Limb (tissue), 2 donors: ENCODE measurements around the gene KCNH2.
"Not testable (repeated sequence)": the region's sequence is repeated elsewhere in the genome, so short reads cannot be mapped to it uniquely, and the experiment has no call there.

ENCODE experiments used
- DNase-seq, 2 donors: peaks; one replicate each; pipeline ENCODE4 v3.0.0-alpha.2; 2016; ENCODE audit errors: extremely low spot score in 2 of 2

Gene KCNH2

DNA sequence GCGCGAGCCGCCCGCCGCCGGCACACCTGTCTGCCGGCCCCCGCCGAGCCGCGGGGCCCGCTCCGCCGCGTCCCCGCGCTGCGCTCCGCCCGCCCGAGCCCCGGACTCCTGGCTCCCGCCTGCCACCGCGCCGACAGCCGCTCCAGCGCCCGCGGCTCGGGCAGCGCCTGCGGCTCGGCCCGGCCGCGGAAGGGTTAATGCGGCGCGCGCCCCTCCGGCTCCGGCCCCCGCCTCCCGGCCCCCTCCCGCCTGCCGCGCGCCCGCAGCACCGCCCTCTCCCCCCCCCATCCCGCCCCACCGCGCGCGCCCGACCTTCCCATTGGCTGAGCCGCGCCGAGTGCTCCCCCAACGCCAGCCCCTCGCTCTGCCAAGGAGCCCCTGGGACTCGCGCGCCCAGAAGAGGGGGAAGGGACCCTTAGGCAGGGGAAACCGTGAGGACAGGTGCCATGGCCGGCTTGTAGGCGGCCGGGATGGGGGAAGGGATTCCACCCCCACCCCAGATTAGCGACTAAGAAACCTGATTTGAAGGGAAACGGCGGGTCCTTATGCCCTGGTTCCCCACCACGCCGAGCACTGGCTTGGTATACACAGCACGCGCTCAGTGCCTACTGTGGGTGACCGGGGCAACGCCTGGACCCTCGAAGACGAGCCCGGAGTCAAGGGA lies at the start of gene KCNH2:
Gene KCNH2 (minus strand): TSS at position 196 of the 664 bp plus-strand sequence. CDS start 408 bp downstream, outside the sequence.
- DNase-seq, result peak; percentile 60 to 91

GRCh38 chr7:151027728-151028130 lies 49.6 kb upstream of the KCNH2 start:
- not testable (repeated sequence) for DNase-seq

GRCh38 chr7:151026771-151027727 lies 48.9 kb upstream of the KCNH2 start:
- DNase-seq, result not testable (repeated sequence)

GRCh38 chr7:151025924-151026671 lies 48.0 kb upstream of the KCNH2 start:
- no peak for DNase-seq

DNA sequence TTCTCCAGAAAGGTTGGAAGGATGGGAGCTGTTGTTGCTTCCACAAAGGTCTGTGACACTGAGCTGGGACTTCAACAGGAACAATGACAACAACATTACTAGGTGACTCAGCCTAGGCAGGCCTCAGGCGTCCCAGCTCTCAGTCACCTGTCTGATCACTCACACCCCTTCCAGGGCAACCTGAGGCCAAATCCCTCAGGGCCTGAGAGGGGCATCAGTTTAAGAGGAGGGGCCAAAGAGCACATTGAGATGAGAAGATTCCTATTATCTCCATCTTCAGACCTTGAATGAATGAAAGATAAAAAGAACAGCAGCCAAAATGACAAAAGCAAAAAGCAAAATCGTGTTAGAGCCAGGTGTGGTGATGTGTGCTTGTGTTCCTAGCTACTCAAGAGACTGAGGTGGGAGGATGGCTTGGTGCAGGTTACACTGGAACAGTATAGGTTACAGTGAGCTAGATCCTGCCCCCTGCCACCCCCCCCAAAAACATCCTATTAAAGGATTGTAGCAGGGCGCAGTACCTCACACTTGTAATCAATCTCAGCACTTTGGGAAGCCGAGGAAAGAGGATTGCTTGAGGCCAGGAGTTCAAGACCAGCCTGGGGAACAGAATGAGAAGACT lies 46.4 kb upstream of the KCNH2 start, which contains the start of gene ATG9B:
Gene ATG9B (minus strand): TSS at position 60 of the 622 bp plus-strand sequence. CDS start 71 bp downstream, outside the sequence.
- DNase-seq, result no peak

DNA sequence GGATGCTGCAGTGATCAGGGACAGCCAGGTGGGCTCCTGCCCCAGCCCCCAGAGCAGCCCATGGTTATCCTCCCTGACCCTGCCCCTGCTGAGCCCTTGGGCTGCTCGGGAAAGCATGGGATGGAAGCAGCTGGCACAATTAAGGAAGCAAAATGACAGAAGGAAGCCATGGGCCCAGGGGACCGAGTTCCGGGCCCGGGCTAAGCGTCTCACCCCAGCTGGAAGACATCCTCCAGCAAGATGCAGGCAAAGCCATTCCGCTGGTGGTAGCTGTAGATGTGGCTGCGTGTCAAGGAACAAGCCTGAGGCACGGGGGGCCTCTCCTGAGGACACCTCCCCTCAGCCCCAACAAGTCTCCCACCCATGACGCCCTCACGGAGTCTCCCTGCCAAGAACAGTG lies 45.1 kb upstream of the KCNH2 start:
- DNase-seq, result no peak

GRCh38 chr7:151020231-151020630 lies 42.1 kb upstream of the KCNH2 start:
- no peak for DNase-seq

- DNase-seq, result no peak
Measured at GRCh38 chr7:151019130-151019447, 41.0 kb upstream of the KCNH2 start.

DNA sequence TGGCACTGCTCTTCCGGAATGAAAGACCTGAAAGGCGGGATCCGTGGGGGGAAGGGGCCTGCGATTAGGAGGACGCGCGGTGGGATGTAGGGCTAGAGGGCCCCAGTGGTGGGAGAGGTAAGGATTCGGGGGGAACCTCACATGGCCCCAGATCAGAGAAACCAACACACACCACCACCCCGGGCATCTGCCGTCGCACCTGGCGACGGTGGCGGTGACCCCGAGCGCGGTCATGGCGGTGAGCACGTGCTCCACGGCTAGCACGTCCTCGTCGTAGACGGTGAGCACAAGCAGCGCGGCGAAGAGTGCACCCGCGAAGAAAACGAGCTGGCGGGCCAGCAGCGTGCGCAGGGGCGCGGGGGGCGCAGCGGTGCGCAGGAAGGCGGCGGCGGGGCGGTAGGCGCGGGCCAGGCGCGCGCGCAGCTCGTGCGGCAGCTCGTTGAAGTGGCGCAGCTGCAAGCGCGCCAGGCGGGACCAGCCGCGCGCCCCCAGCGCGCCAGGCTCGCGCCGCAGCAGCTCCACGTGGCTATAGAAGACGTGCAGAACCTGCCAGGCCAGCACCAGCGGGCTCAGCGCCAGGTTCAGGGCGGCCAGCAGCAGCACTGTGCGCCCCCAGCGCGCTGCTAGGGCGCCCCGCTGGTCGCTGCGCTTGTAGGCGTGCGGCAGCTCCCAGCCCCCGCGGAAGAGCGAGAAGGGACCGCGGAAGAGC lies 40.5 kb upstream of the KCNH2 start:
- peak in 1 of 2 donors; percentile 80 for DNase-seq

GRCh38 chr7:151017953-151018420 lies 39.9 kb upstream of the KCNH2 start:
- peak; percentile 56 to 93 for DNase-seq

DNA sequence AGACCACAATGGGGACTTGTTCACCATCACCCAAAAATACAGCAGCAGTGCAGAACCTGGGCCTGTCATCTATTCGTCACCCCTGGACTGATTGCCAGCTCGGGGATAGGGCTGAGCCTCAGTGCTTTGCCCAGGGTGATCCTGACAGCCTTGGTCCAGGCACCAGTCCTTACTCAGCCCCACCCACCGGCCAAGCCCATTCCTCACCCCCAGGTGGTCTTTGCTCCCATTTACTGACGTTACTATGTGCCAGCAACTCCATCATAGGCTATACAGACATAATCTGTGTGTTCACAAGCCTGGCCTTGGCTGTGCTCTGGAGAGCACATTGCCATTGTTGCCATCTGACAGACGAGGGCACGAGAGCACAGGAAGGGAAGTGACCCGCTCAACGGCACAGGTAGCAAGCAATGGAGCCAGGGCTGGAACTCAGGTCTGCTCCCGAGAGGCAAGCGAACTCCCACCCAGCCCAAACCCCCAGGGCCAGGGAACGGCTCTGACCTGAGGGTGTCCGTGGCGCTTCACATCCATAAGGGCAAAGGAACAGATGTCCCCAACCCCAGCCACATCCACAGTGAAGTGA lies 39.3 kb upstream of the KCNH2 start:
- no peak for DNase-seq

GRCh38 chr7:151016942-151017341 lies 38.8 kb upstream of the KCNH2 start:
- DNase-seq, result no peak

- no peak for DNase-seq
Measured at GRCh38 chr7:151016505-151016904, 38.4 kb upstream of the KCNH2 start.

DNA sequence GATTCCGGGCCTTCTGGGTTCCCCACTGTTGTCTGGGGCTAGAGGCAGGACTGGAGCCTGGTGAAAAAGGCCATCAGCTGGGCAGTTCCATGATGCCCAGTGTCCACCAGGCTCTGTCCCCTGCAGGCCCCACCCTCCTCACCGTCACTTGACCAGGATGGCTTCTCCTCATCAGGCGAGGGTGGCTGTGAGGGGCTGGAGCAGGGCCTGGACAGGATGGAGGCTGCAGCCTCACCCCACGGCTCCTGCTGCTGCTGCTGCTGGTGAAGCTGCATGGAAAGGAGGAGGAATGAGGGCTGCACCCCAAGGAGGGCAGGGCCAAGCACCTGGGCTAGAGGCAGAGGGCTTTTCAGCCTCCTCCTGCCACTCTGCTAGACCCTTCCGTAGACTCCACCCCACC lies 37.8 kb upstream of the KCNH2 start:
- DNase-seq, result no peak

- no peak for DNase-seq
Measured at GRCh38 chr7:151014950-151015349, 36.8 kb upstream of the KCNH2 start.

- peak; percentile 79 to 90 for DNase-seq
Measured at GRCh38 chr7:151013733-151014497, 35.8 kb upstream of the KCNH2 start.

- no peak for DNase-seq
Measured at GRCh38 chr7:151013356-151013732, 35.2 kb upstream of the KCNH2 start.

- peak; percentile 59 to 71 for DNase-seq
Measured at GRCh38 chr7:151012911-151013347, 34.8 kb upstream of the KCNH2 start.

DNA sequence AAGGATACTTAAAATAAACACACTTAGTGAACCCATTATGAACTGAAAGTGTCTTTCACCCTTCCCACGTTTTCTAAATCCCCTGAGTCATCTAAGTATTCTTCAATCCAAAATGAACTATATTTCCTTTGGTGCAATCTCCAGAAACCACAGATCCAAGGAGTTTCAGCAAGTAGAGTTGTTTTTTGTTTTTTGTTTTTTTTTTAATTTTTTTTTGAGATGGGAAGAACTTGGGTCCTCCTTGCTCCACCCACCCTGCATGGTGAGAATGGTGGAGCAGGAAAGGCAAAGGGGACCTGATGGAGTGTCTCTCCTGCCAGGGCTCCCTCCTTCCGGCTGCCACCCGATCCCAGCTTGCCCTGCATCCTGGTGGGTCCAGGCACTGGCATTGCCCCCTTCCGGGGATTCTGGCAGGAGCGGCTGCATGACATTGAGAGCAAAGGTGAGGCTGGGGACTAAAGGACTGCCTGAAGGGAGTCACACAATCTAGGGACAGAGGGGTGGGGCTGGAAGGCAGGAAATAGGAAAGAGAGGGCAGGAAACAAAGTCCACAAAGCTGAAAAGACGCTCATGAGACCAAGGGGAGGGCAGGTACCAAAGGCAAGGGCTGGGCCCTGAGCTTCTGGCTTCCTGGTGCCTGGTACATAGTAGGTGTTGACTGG lies 34.0 kb upstream of the KCNH2 start:
- no peak for DNase-seq
